OCI-LY7 (cell line): ENCODE data around the gene MTG1. TPM values are rescaled to one million over a fixed set of nuclear protein-coding genes. Genes with fewer than 3 reads are reported as not detected.

Experiments
- BruUV-seq: library from RNA; stranded (reverse); fragments of 400-500 nt; replicated peaks from 2 replicates; lab custom pipeline; 2021; lab: Mats Ljungman, UMichigan
- CTCF ChIA-PET: fragments of 300-600 bp; sonication (Branson Sonifier 250); formaldehyde crosslinking; loops from one replicate; lab custom pipeline; 2022; ENCODE audit warnings: antibody characterized with exemption; ENCODE audit not compliant: unreplicated experiment; lab: Charles Lee
- POLR2A ChIA-PET: fragments of 300-600 bp; sonication (Branson Sonifier 250); formaldehyde crosslinking; loops from one replicate; lab custom pipeline; 2022; ENCODE audit warnings: antibody characterized with exemption; lab: Charles Lee
- DNase-seq: peaks from one replicate; pipeline ENCODE4 v3.0.0-alpha.2; 2015; ENCODE audit warnings: low spot score
- H2AFZ ChIP-seq: fragments of 200-600 bp; sonication (generic), shearing (Covaris generic); 2 replicates; pipeline ENCODE4 v1.6.1; 2014; ENCODE audit warnings: mild to moderate bottlenecking, antibody characterized with exemption, low read length, moderate library complexity
- H3K27ac ChIP-seq: fragments of 200-600 bp; sonication (generic); 2 replicates; pipeline ENCODE4 v1.5.1; 2014; ENCODE audit warnings: mixed run types, low read depth, mild to moderate bottlenecking, moderate library complexity, low read length, inconsistent platforms; ENCODE audit not compliant: poor library complexity, severe bottlenecking
- H3K36me3 ChIP-seq: fragments of 200-600 bp; sonication (generic); 2 replicates; pipeline ENCODE4 v1.6.1; 2014; ENCODE audit warnings: mild to moderate bottlenecking, antibody characterized with exemption, low read length, moderate library complexity, mixed read lengths; ENCODE audit not compliant: insufficient read depth
- H3K4me1 ChIP-seq: fragments of 200-600 bp; sonication (generic); 2 replicates; pipeline ENCODE4 v1.5.1; 2014; ENCODE audit warnings: mild to moderate bottlenecking, low read length; ENCODE audit not compliant: insufficient read depth, poor library complexity, severe bottlenecking
- H3K4me2 ChIP-seq: fragments of 200-600 bp; sonication (generic); 2 replicates; pipeline ENCODE4 v1.6.1; 2014; ENCODE audit warnings: mild to moderate bottlenecking, low read length
- H3K4me3 ChIP-seq: fragments of 200-600 bp; sonication (generic); 2 replicates; pipeline ENCODE4 v1.5.1; 2014; ENCODE audit warnings: mild to moderate bottlenecking, low read depth, low read length; ENCODE audit not compliant: poor library complexity, severe bottlenecking
- H3K79me2 ChIP-seq: fragments of 200-600 bp; sonication (generic); 2 replicates; pipeline ENCODE4 v1.6.1; 2016; ENCODE audit warnings: low read depth, mild to moderate bottlenecking, low read length, moderate library complexity, mixed read lengths; ENCODE audit not compliant: insufficient read depth
- H3K9me2 ChIP-seq: fragments of 200-600 bp; sonication (generic); 2 replicates; pipeline ENCODE4 v1.6.1; 2016; ENCODE audit warnings: mild to moderate bottlenecking, low read length, mixed read lengths; ENCODE audit not compliant: insufficient read depth
- H3K9me3 ChIP-seq: fragments of 200-600 bp; sonication (generic); 2 replicates; pipeline ENCODE4 v1.6.1; 2014; ENCODE audit warnings: mild to moderate bottlenecking, mixed run types, low read length, mixed read lengths
- H4K20me1 ChIP-seq: fragments of 200-600 bp; sonication (generic); 2 replicates; pipeline ENCODE4 v1.6.1; 2014; ENCODE audit warnings: mild to moderate bottlenecking, antibody characterized with exemption, low read length, moderate library complexity, mixed read lengths; ENCODE audit not compliant: insufficient read depth
- EZH2phosphoT487 ChIP-seq: fragments of 200-600 bp; sonication (generic); IDR thresholded peaks from 2 replicates; pipeline ENCODE4 v1.6.1; 2018; ENCODE audit warnings: low read depth, borderline replicate concordance, mild to moderate bottlenecking, mixed run types, antibody characterized with exemption, low read length, moderate library complexity, mixed read lengths
- intact Hi-C: fragments of 100-400 bp; cut with micrococcal nuclease; formaldehyde crosslinking; loops from one replicate; pipeline ENCODE4 v1.10.0; 2022; ENCODE audit not compliant: unreplicated experiment
- total RNA-seq, 2 experiments: library from RNA; depleted of rRNA in 1 of 2; stranded (reverse); fragments of >200 nt in 1 of 2; shearing (Covaris generic) in 1 of 2; gene quantifications; 2 replicates each; pipeline ENCODE4 v1.2.3, GENCODE V29; 2014 to 2022
- TF ChIP-seq, protein P1 (sequence below): fragments of 200-600 bp; sonication (generic); conservative IDR thresholded peaks from 2 replicates; pipeline ENCODE4 v1.5.1; 2014; ENCODE audit warnings: mild to moderate bottlenecking, antibody characterized with exemption, low read length, moderate library complexity, mixed read lengths

Gene MTG1
- total RNA-seq, 2 experiments from 2014 or later: 85.6 to 101 TPM

DNA sequence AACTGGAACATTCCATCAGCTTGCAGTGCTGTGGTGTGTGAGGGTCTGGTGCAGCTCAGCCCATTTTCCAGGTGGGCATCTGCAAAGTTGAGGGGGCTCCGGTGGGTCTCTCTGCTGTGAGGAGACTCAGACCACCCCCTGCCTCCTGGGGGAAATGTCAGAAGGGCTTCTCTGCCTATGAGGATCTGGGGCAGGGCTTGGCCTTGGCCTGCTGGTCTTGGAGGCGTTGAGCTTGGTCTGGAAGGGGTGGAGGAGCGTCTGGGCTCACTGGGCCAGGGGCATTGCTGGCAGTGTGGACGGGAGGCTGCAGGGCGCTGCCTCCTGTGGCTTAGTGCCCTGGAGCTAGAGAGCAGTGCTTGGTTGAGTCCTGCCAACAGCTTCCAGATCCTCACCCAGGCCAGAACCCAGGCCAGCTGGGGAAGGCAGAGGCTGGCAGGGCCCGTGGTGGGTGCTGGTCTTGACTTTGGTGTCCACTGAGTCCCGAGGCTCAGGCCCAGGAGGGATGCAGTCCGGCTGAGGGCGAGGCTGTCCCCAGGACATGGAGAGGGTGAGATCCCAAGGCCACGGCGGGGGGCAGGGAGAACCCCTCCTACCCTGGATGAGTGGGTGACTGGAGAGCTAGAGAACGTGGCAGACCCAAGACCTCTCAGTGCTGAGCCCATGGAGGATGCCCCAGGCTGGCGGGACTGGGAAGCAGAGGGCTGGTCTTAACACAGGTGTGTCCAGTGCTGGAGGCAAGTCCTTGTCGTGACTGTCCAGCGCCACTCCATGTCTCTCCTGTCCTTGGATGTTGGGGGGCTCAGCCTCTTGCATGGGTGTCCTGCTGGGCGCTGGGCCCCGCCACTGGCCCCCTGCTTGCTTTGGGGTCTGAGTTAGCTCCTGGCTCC, 27.6 kb downstream of the MTG1 start:
- no peak for DNase-seq

DNA sequence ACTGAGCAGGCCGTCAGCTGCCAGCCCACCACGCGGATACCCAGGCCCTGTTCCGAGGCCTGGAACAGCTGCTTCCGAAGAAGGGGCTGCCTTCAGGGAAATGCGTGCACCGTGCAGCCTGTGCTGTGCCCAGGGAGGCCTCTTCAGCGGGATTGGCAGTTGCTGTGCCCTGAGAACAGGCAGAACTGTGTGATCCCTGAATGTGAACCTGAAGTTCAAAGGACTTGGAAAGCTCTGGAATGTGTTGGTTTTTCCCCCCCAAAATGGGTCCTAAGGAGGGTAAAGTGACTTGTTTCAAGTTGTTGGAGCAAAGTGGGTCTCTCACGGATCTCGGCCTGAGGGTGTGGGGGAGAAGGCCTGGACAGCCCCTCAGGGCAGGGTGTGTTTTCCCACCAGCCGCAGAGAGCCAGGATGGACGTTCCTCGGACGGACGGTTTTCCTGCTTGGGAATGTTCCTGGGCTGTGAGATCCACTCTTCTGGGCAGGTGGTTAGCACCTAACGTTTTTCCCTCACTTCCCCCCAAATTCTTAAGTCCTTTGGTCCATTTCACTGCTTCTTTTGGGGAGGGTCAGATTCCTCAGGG, 28.4 kb downstream of the MTG1 start:
- Histone ChIP-seq H4K20me1 (no peaks in the 10 kb centered on the region), H3K9me3 (no peaks in the 10 kb centered on the region), H2AFZ (no peak overlapping the region), H3K79me2 (no peaks in the 10 kb centered on the region), H3K4me1 (no peaks in the 10 kb centered on the region), H3K36me3 (peaks cover 41% of the 10 kb centered on the region), H3K4me3 (no peak overlapping the region), H3K4me2 (no peak overlapping the region), H3K27ac (no peak overlapping the region), H3K9me2 (no peaks in the 10 kb centered on the region)
- ChIA-PET CTCF (no interaction called here), POLR2A (no interaction called here)
- no TSS peak for BruUV-seq
- DNase-seq: no peak
- no peak for TF ChIP-seq EZH2phosphoT487
- TF ChIP-seq, protein P1, sequence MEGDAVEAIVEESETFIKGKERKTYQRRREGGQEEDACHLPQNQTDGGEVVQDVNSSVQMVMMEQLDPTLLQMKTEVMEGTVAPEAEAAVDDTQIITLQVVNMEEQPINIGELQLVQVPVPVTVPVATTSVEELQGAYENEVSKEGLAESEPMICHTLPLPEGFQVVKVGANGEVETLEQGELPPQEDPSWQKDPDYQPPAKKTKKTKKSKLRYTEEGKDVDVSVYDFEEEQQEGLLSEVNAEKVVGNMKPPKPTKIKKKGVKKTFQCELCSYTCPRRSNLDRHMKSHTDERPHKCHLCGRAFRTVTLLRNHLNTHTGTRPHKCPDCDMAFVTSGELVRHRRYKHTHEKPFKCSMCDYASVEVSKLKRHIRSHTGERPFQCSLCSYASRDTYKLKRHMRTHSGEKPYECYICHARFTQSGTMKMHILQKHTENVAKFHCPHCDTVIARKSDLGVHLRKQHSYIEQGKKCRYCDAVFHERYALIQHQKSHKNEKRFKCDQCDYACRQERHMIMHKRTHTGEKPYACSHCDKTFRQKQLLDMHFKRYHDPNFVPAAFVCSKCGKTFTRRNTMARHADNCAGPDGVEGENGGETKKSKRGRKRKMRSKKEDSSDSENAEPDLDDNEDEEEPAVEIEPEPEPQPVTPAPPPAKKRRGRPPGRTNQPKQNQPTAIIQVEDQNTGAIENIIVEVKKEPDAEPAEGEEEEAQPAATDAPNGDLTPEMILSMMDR: no peak
- intact Hi-C loops: no loop called here

More for the DNA sequence above, 27.6 kb downstream of the MTG1 start:
- intact Hi-C loops: no loop called here
- no peak overlapping the region for H3K27ac ChIP-seq
- BruUV-seq: no TSS peak
- no peaks in the 10 kb centered on the region for H3K79me2 ChIP-seq
- no peak overlapping the region for H2AFZ ChIP-seq
- no peaks in the 10 kb centered on the region for H3K4me1 ChIP-seq
- H3K4me2 ChIP-seq: no peak overlapping the region
- no peaks in the 10 kb centered on the region for H3K9me3 ChIP-seq
- H4K20me1 ChIP-seq: no peaks in the 10 kb centered on the region
- H3K36me3 ChIP-seq: peaks cover 41% of the 10 kb centered on the region
- H3K4me3 ChIP-seq: no peak overlapping the region
- ChIA-PET CTCF (no interaction called here), POLR2A (interaction anchor here (0.6 kb wide), 1 partner anchor 163 kb away, joined by 5 read pairs; no protein-coding TSS in a partner anchor)
- no peaks in the 10 kb centered on the region for H3K9me2 ChIP-seq
- TF ChIP-seq EZH2phosphoT487: no peak
- TF ChIP-seq, protein P1: no peak
